ENCODE data around the gene ACSM2A. TPM values are rescaled to one million over a fixed set of nuclear protein-coding genes. Genes with fewer than 3 reads are reported as not detected.

Gene ACSM2A
- total and polyA plus RNA-seq, 2 of the 4 experiments (the other 2 are of a cell fraction), result not detected

- no peak overlapping the region for H2BK5ac ChIP-seq (ENCODE audit: low read depth, low read length, poor library complexity, severe bottlenecking)
- H3K56ac ChIP-seq (ENCODE audit: extremely low read depth, insufficient read depth, low read length), result no peak overlapping the region
- dilution Hi-C loops (cut with HindIII; ENCODE audit: low sequenced_read_pairs, unreplicated experiment) (no loop called here), intact Hi-C loops (cut with micrococcal nuclease) (no loop called here), in situ Hi-C loops (cut with MboI; ENCODE audit: low sequenced_read_pairs) (no loop called here)
- peaks cover 12% of the 10 kb centered on the region for H3K9me3 ChIP-seq (ENCODE audit: control insufficient read depth, insufficient read depth, low read length)
- no peak overlapping the region for H3K18ac ChIP-seq (ENCODE audit: low read depth, low read length)
- no peaks in the 10 kb centered on the region for H3K4me1 ChIP-seq (ENCODE audit: control insufficient read depth, insufficient read depth, low read length)
- no peak overlapping the region for H3K23ac ChIP-seq (ENCODE audit: low read depth, low read length)
- ChIA-PET POLR2A (ENCODE audit: unreplicated experiment) (no interaction called here), CTCF (no interaction called here)
- no peak overlapping the region for H4K5ac ChIP-seq (ENCODE audit: low read depth, low read length)
- H3K27me3 ChIP-seq (ENCODE audit: control insufficient read depth, insufficient read depth, low read length), result no peaks in the 10 kb centered on the region
- H4K8ac ChIP-seq (ENCODE audit: low read depth in 2 of 2, low read length in 2 of 2), result no peak overlapping the region
- no peak for ATAC-seq (ENCODE audit: low read depth)
- no peak overlapping the region for H2AFZ ChIP-seq (replicated peaks; ENCODE audit: low read length, poor library complexity)
- H4K91ac ChIP-seq (ENCODE audit: insufficient read depth, low read depth, low read length), result no peak overlapping the region
- H3K36me3 ChIP-seq (ENCODE audit: control insufficient read depth, insufficient read depth, low read length), result no peaks in the 10 kb centered on the region
- no peak overlapping the region for H2BK15ac ChIP-seq (ENCODE audit: low read depth, low read length)
- no peak for DNase-seq
- H3K27ac ChIP-seq (ENCODE audit: insufficient read depth, low read length), result no peak overlapping the region
- H3K9me1 ChIP-seq (ENCODE audit: insufficient read depth, low read length), result no peaks in the 10 kb centered on the region
- no peak overlapping the region for H3K4ac ChIP-seq (ENCODE audit: low read depth, low read length)
- H3K9ac ChIP-seq (ENCODE audit: low read depth, low read length), result no peak overlapping the region
- no peak overlapping the region for H3K4me3 ChIP-seq (ENCODE audit: insufficient read depth, low read depth, low read length)
- TF ChIP-seq RCOR1 (IDR thresholded peaks at IDR 0.05; ENCODE audit: insufficient replicate concordance, low read length), result no peak
- no peak for TF ChIP-seq ELK1 (IDR thresholded peaks at IDR 0.05; ENCODE audit: borderline replicate concordance, low read depth, low read length)
- no peak for TF ChIP-seq FOS (IDR thresholded peaks at IDR 0.05; ENCODE audit: low read depth, low read length)
- TF ChIP-seq MAFK (IDR thresholded peaks at IDR 0.05; ENCODE audit: low read depth, low read length), result no peak
- no peak for TF ChIP-seq MAZ (IDR thresholded peaks at IDR 0.05; ENCODE audit: borderline replicate concordance, low read depth, low read length)
- TF ChIP-seq USF2 (IDR thresholded peaks at IDR 0.05; ENCODE audit: low read depth, low read length), result no peak
- TF ChIP-seq RFX5 (IDR thresholded peaks at IDR 0.05; ENCODE audit: low read depth, low read length), result no peak
- TF ChIP-seq NFE2L2 (IDR thresholded peaks at IDR 0.05; ENCODE audit: low read depth, low read length), result no peak
- no peak for TF ChIP-seq MXI1 (IDR thresholded peaks at IDR 0.05; ENCODE audit: borderline replicate concordance, low read depth, low read length)
- no peak for TF ChIP-seq CHD1 (IDR thresholded peaks at IDR 0.05; ENCODE audit: low read depth, low read length)
- no peak for TF ChIP-seq CTCF (conservative IDR thresholded peaks at IDR 0.05; ENCODE audit: low read depth, low read length)
- no peak for TF ChIP-seq SMC3 (IDR thresholded peaks at IDR 0.05; ENCODE audit: low read depth, low read length)
- TF ChIP-seq CEBPB (IDR thresholded peaks at IDR 0.05; ENCODE audit: low read depth, low read length), result no peak
- TF ChIP-seq POLR2A (IDR thresholded peaks at IDR 0.05; ENCODE audit: low read depth, low read length), result no peak
- TF ChIP-seq BHLHE40 (IDR thresholded peaks at IDR 0.05; ENCODE audit: low read depth, low read length), result no peak
- no peak for TF ChIP-seq RAD21 (IDR thresholded peaks at IDR 0.05; ENCODE audit: low read length)
- no peak overlapping the region for H2AK5ac ChIP-seq (ENCODE audit: low read depth, low read length)
- no peak overlapping the region for H3K4me2 ChIP-seq (ENCODE audit: low read depth, low read length)
- H3K79me1 ChIP-seq (ENCODE audit: low read depth in 1 of 2, low read length in 2 of 2), result no peaks in the 10 kb centered on the region
- H2BK20ac ChIP-seq (ENCODE audit: low read depth, low read length), result no peak overlapping the region
- H4K20me1 ChIP-seq (ENCODE audit: insufficient read depth, low read length), result no peaks in the 10 kb centered on the region
- H2AK9ac ChIP-seq (replicated peaks; ENCODE audit: low read depth, low read length, poor library complexity), result no peak overlapping the region
- no peak overlapping the region for H3K14ac ChIP-seq (replicated peaks; ENCODE audit: low read depth, low read length)
- no TSS peak for BruUV-seq (replicated peaks)
- no peak overlapping the region for H2BK120ac ChIP-seq (ENCODE audit: low read depth, low read length)
- WGBS, 2 experiments (ENCODE audit: extremely low coverage in 2 of 2, insufficient read length in 1 of 2), result 0% methylated on average over 1 of the region's 1 CpG; no CpG with 5 or more reads in 1 of the 2 experiments
These were observed 53.1 kb downstream of the ACSM2A start for GRCh38 chr16:20504418-20504817.
